ENCODE data around the gene DMRTA2. TPM values are rescaled to one million over a fixed set of nuclear protein-coding genes. Genes with fewer than 3 reads are reported as not detected.

DMRTA2 gene
- total and polyA plus RNA-seq, 2 of the 8 experiments (the other 6 are each of a cell fraction or from before 2014, with no cell fraction given): not detected

DNA sequence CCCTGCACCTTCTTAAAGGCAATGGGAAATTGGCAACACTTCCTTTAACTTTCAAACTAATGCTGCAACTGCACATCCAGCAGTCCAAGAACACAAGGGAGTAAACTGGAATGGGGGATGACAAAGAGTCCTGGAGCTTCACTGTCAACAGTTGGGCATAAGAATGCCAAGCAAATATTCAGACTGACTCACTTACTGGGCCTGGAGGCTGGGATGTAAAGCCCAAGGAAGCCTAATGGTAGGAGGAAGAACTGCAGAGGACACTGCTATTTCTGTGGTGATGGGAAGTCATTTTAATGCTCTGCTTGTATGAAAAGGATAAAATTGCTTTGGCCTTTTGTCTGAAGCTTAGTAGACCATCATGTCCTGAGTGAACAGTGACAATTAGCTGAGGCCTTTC is 15.7 kb upstream of the DMRTA2 start:
- Histone ChIP-seq H3K27ac (ENCODE audit: low read depth, low read length) (no peak overlapping the region), H3K36me3 (ENCODE audit: control insufficient read depth in 2 of 4, insufficient read depth in 4 of 4, low read length in 3 of 4) (no peaks in the 10 kb centered on the region; a peak in 1 of 8 replicates), H4K5ac (ENCODE audit: insufficient read length, low read depth, low read length) (no peak overlapping the region), H3K4me1 (replicated peaks in 1 of 4; ENCODE audit: control insufficient read depth in 3 of 4, insufficient read depth in 4 of 4, low read length in 3 of 4) (no peaks in the 10 kb centered on the region), H2BK120ac (replicated peaks; ENCODE audit: low read depth, low read length) (no peak overlapping the region), H2BK15ac (ENCODE audit: low read length) (no peak overlapping the region), H3K4me2 (ENCODE audit: insufficient read depth in 1 of 2, low read depth in 2 of 2, low read length in 2 of 2) (no peak overlapping the region), H4K91ac (replicated peaks; ENCODE audit: insufficient read length, low read length) (no peak overlapping the region), H2BK5ac (ENCODE audit: low read depth, low read length) (no peak overlapping the region), H3K23me2 (ENCODE audit: low read depth, low read length) (no peaks in the 10 kb centered on the region), H2AFZ (ENCODE audit: low read length) (no peak overlapping the region), H4K8ac (ENCODE audit: extremely low read depth, insufficient read depth, low read length) (no peak overlapping the region), H3K79me1 (ENCODE audit: low read depth, low read length) (no peaks in the 10 kb centered on the region), H2BK20ac (ENCODE audit: low read length) (no peak overlapping the region), H3K14ac (ENCODE audit: insufficient read length) (no peak overlapping the region), H2AK5ac (ENCODE audit: low read depth, low read length) (no peak overlapping the region), H3K18ac (ENCODE audit: extremely low read depth, low read length) (no peak overlapping the region), H2BK12ac (ENCODE audit: low read depth, low read length) (no peak overlapping the region), H3K9me3 (ENCODE audit: insufficient read depth in 2 of 2, low read depth in 1 of 2, low read length in 1 of 2) (no peaks in the 10 kb centered on the region), H3K4me3 (ENCODE audit: extremely low read depth in 1 of 4, insufficient read depth in 2 of 4, low read depth in 3 of 4, low read length in 4 of 4) (no peak overlapping the region), H4K20me1 (replicated peaks in 1 of 2; ENCODE audit: control insufficient read depth in 1 of 2, insufficient read depth in 2 of 2, low read length in 2 of 2) (peaks cover 0 to 3% of the 10 kb centered on the region in 2 experiments), H3K9ac (replicated peaks in 1 of 4; ENCODE audit: extremely low read depth in 1 of 4, low read depth in 3 of 4, low read length in 3 of 4) (no peak overlapping the region), H3K56ac (replicated peaks; ENCODE audit: insufficient read length, low read depth, low read length) (no peak overlapping the region), H3K23ac (ENCODE audit: insufficient read length) (no peak overlapping the region), H3K27me3 (replicated peaks in 1 of 4; ENCODE audit: control insufficient read depth in 3 of 4, extremely low read depth in 1 of 4, insufficient read depth in 3 of 4, low read length in 3 of 4) (peaks cover 0 to 2% (median under 1%) of the 10 kb centered on the region in 4 experiments; a peak in 1 of 7 replicates), H3K4ac (replicated peaks; ENCODE audit: insufficient read length, low read depth, low read length) (no peak overlapping the region), H3K79me2 (ENCODE audit: control insufficient read depth in 1 of 2, insufficient read depth in 2 of 2, low read length in 2 of 2) (no peaks in the 10 kb centered on the region)
- POLR2A ChIA-PET (ENCODE audit: partially characterized antibody): no interaction called here
- TF ChIP-seq YY1 (IDR thresholded peaks at IDR 0.05; ENCODE audit: low read depth, low read length): no peak
- TF ChIP-seq HDAC2 (IDR thresholded peaks at IDR 0.05; ENCODE audit: borderline replicate concordance in 1 of 2, low read depth in 2 of 2, low read length in 2 of 2): no peak
- TF ChIP-seq RAD21 (IDR thresholded peaks at IDR 0.05 in 1 of 2, conservative IDR thresholded peaks at IDR 0.05 in 1 of 2; ENCODE audit: low read depth in 2 of 2, low read length in 2 of 2): peak; percentile 13 to 22; a peak in 2 of 4 replicates
- TF ChIP-seq CEBPB (IDR thresholded peaks at IDR 0.05; ENCODE audit: low read depth, low read length): no peak
- TF ChIP-seq, protein P1, sequence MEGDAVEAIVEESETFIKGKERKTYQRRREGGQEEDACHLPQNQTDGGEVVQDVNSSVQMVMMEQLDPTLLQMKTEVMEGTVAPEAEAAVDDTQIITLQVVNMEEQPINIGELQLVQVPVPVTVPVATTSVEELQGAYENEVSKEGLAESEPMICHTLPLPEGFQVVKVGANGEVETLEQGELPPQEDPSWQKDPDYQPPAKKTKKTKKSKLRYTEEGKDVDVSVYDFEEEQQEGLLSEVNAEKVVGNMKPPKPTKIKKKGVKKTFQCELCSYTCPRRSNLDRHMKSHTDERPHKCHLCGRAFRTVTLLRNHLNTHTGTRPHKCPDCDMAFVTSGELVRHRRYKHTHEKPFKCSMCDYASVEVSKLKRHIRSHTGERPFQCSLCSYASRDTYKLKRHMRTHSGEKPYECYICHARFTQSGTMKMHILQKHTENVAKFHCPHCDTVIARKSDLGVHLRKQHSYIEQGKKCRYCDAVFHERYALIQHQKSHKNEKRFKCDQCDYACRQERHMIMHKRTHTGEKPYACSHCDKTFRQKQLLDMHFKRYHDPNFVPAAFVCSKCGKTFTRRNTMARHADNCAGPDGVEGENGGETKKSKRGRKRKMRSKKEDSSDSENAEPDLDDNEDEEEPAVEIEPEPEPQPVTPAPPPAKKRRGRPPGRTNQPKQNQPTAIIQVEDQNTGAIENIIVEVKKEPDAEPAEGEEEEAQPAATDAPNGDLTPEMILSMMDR (IDR thresholded peaks at IDR 0.05; ENCODE audit: control extremely low read depth in 1 of 3, insufficient read depth in 1 of 3, low read depth in 1 of 3, low read length in 3 of 3): peak in 2 of 3 experiments; percentile 9 to 48; a peak in 2 of 4 replicates
- no peak for TF ChIP-seq POLR2AphosphoS5 (IDR thresholded peaks at IDR 0.05; ENCODE audit: low read depth, low read length)
- no peak for TF ChIP-seq MAFK (IDR thresholded peaks at IDR 0.05; ENCODE audit: low read depth, low read length)
- no peak for TF ChIP-seq RNF2 (IDR thresholded peaks at IDR 0.05; ENCODE audit: borderline replicate concordance, low read depth, low read length, missing control alignments, poor library complexity, severe bottlenecking)
- no peak for TF ChIP-seq KDM1A (IDR thresholded peaks at IDR 0.05; ENCODE audit: borderline replicate concordance, low read length)
- FAIRE-seq (no peak), DNase-seq (ENCODE audit: low read depth in 1 of 2, low spot score in 2 of 2) (no peak)
- CTCF ChIA-PET (ENCODE audit: partially characterized antibody): interaction anchor here (0.9 to 2.2 kb wide), 6 partner anchors 9 to 178 kb away, joined by 3 to 8 read pairs (median 4); no protein-coding TSS in a partner anchor

Measured in H1 (cell line).